Vagina (tissue), 2 donors: Measurements from ENCODE around the gene VEZF1. TPM values are rescaled to one million over a fixed set of nuclear protein-coding genes. Genes with fewer than 3 reads are reported as not detected.

Experiments
- DNase-seq, 2 donors: peaks; one replicate each; pipeline ENCODE4 v3.0.0-alpha.2; 2017; ENCODE audit errors: extremely low spot score in 2 of 2
- H3K27ac ChIP-seq: fragments of 200-600 bp; sonication (generic); one replicate; pipeline ENCODE4 v1.5.1; 2019
- H3K27me3 ChIP-seq: fragments of 200-600 bp; sonication (generic); one replicate; pipeline ENCODE4 v1.5.1; 2019
- H3K36me3 ChIP-seq, 2 donors: fragments of 200-600 bp; sonication (generic); one replicate each; pipeline ENCODE4 v1.5.1; 2017 to 2019
- H3K4me1 ChIP-seq: fragments of 200-600 bp; sonication (generic); one replicate; pipeline ENCODE4 v1.5.1; 2019
- H3K4me3 ChIP-seq, 2 donors: fragments of 200-600 bp; sonication (generic); 1 replicate in 1 of 2; 2 replicates in 1 of 2; pipeline ENCODE4 v1.5.1; 2016 to 2019
- H3K9me3 ChIP-seq: fragments of 200-600 bp; sonication (generic); one replicate; pipeline ENCODE4 v1.5.1; 2019
- CTCF ChIP-seq, 3 experiments: fragments of 450-650 bp in 2 of 3; fragments of 200-600 bp in 1 of 3; sonication (generic) in 1 of 3; IDR thresholded peaks; one replicate each; pipeline ENCODE4 v1.5.1; 2017 to 2019; ENCODE audit warnings: antibody characterized with exemption in 3 of 3, mild to moderate bottlenecking in 2 of 3, moderate library complexity in 2 of 3
- POLR2A ChIP-seq, 2 donors: fragments of 450-650 bp; IDR thresholded peaks; one replicate each; pipeline ENCODE4 v1.6.1; 2017; ENCODE audit warnings: antibody characterized with exemption in 2 of 2, mild to moderate bottlenecking in 2 of 2, moderate library complexity in 2 of 2
- POLR2AphosphoS5 ChIP-seq, 2 donors: sonication (generic); formaldehyde crosslinking; IDR thresholded peaks; one replicate each; pipeline ENCODE4 v1.9.0; 2017; ENCODE audit warnings: antibody characterized with exemption in 2 of 2, mild to moderate bottlenecking in 2 of 2, low read depth in 1 of 2; ENCODE audit not compliant: insufficient read depth in 1 of 2
- intact Hi-C: fragments of 100-400 bp; cut with DNase I; formaldehyde crosslinking; loops from one replicate; pipeline ENCODE4 v1.15.1; 2023
- total RNA-seq: library from RNA; depleted of rRNA; stranded (reverse); fragments of >200 nt; gene quantifications from one replicate; pipeline ENCODE4 v1.2.3, GENCODE V29; 2016

VEZF1 gene
- total RNA-seq, 1 donor from 2014 or later, result 86.2 TPM

- Histone ChIP-seq H3K4me1 (peaks cover 99% of the 10 kb centered on the region), H3K27ac (peak overlapping the region; percentile 60), H3K27me3 (no peaks in the 10 kb centered on the region), H3K9me3 (no peaks in the 10 kb centered on the region), H3K4me3 (no peak overlapping the region), H3K36me3 (no peaks in the 10 kb centered on the region)
- intact Hi-C loops, result no loop called here
- no peak for DNase-seq
- TF ChIP-seq POLR2AphosphoS5 (IDR thresholded peaks at IDR 0.05; ENCODE audit: insufficient read depth in 1 of 2, low read depth in 1 of 2) (no peak), POLR2A (IDR thresholded peaks at IDR 0.05) (no peak), CTCF (IDR thresholded peaks at IDR 0.05) (no peak)
Measured at GRCh38 chr17:57940231-57940630, 47.8 kb downstream of the VEZF1 start.

GRCh38 chr17:57939797-57940196, 48.3 kb downstream of the VEZF1 start:
- no peaks in the 10 kb centered on the region for H3K36me3 ChIP-seq
- no peak for DNase-seq
- TF ChIP-seq POLR2AphosphoS5 (IDR thresholded peaks at IDR 0.05; ENCODE audit: insufficient read depth in 1 of 2, low read depth in 1 of 2), result no peak
- TF ChIP-seq POLR2A (IDR thresholded peaks at IDR 0.05), result no peak
- TF ChIP-seq CTCF (IDR thresholded peaks at IDR 0.05), result no peak
- intact Hi-C loops, result loop anchor here (5.0 kb wide), 1 partner anchor 47 kb away; no protein-coding TSS in a partner anchor
- no peaks in the 10 kb centered on the region for H3K27me3 ChIP-seq
- no peak overlapping the region for H3K27ac ChIP-seq
- peaks cover 99% of the 10 kb centered on the region for H3K4me1 ChIP-seq
- H3K9me3 ChIP-seq, result no peaks in the 10 kb centered on the region
- H3K4me3 ChIP-seq, result no peak overlapping the region

- intact Hi-C loops, result loop anchor here (5.0 kb wide), 1 partner anchor 46 kb away; no protein-coding TSS in a partner anchor
Measured at GRCh38 chr17:57938061-57938502, 50.0 kb downstream of the VEZF1 start.

GRCh38 chr17:57937492-57937891, 50.6 kb downstream of the VEZF1 start:
- no peaks in the 10 kb centered on the region for H3K36me3 ChIP-seq
- H3K27ac ChIP-seq, result peak overlapping the region; percentile 78
- intact Hi-C loops, result loop anchor here (5.0 kb wide), 1 partner anchor 45 kb away; no protein-coding TSS in a partner anchor
- H3K9me3 ChIP-seq, result no peaks in the 10 kb centered on the region
- TF ChIP-seq POLR2A (IDR thresholded peaks at IDR 0.05) (no peak), CTCF (IDR thresholded peaks at IDR 0.05) (no peak), POLR2AphosphoS5 (IDR thresholded peaks at IDR 0.05; ENCODE audit: insufficient read depth in 1 of 2, low read depth in 1 of 2) (no peak)
- no peaks in the 10 kb centered on the region for H3K27me3 ChIP-seq
- no peak overlapping the region for H3K4me3 ChIP-seq
- DNase-seq, result no peak
- H3K4me1 ChIP-seq, result peaks cover 93% of the 10 kb centered on the region

More at GRCh38 chr17:57938061-57938502, 50.0 kb downstream of the VEZF1 start:
- DNase-seq, result no peak
- H3K27ac ChIP-seq, result peak overlapping the region; percentile 78
- no peaks in the 10 kb centered on the region for H3K36me3 ChIP-seq
- H3K4me3 ChIP-seq, result no peak overlapping the region
- H3K9me3 ChIP-seq, result no peaks in the 10 kb centered on the region
- TF ChIP-seq POLR2AphosphoS5 (IDR thresholded peaks at IDR 0.05; ENCODE audit: insufficient read depth in 1 of 2, low read depth in 1 of 2) (no peak), CTCF (IDR thresholded peaks at IDR 0.05) (no peak), POLR2A (IDR thresholded peaks at IDR 0.05) (no peak)
- H3K4me1 ChIP-seq, result peaks cover 93% of the 10 kb centered on the region
- no peaks in the 10 kb centered on the region for H3K27me3 ChIP-seq
